C4-2B (cell line): ENCODE measurements around the gene KCNC1.

Source experiments
- CTCF ChIP-seq: fragments of 450-650 bp; conservative IDR thresholded peaks from 2 replicates; pipeline ENCODE4 v1.5.1; 2017; ENCODE audit warnings: mild to moderate bottlenecking
- ZFX ChIP-seq: fragments of 450-650 bp; IDR thresholded peaks from 2 replicates; pipeline ENCODE4 v1.6.1; 2017

- TF ChIP-seq CTCF (no peak), ZFX (no peak)
Observed at GRCh38 chr11:17696741-17697140, 37.8 kb upstream of the KCNC1 start.
